Activated naive CD8-positive, alpha-beta T cell (primary cell): ENCODE results near the gene CHMP4B.
"Not testable (repeated sequence)": the region's sequence is repeated elsewhere in the genome, so short reads cannot be mapped to it uniquely, and the experiment has no call there.

ENCODE experiments used
- H3K27ac Mint-ChIP-seq: one replicate; pipeline ENCODE4 v1.8.0; 2021; ENCODE audit warnings: mixed read lengths
- H3K27me3 Mint-ChIP-seq: one replicate; pipeline ENCODE4 v1.8.0; 2021; ENCODE audit warnings: mixed read lengths
- H3K36me3 Mint-ChIP-seq: one replicate; pipeline ENCODE4 v1.8.0; 2021; ENCODE audit warnings: mixed read lengths
- H3K4me1 Mint-ChIP-seq: one replicate; pipeline ENCODE4 v1.8.0; 2021; ENCODE audit warnings: low read depth, mixed read lengths
- H3K4me3 Mint-ChIP-seq: one replicate; pipeline ENCODE4 v1.8.0; 2021; ENCODE audit warnings: mild to moderate bottlenecking, mixed read lengths
- H3K9me3 Mint-ChIP-seq: one replicate; pipeline ENCODE4 v1.8.0; 2021; ENCODE audit warnings: low read depth, mixed read lengths

CHMP4B gene

DNA sequence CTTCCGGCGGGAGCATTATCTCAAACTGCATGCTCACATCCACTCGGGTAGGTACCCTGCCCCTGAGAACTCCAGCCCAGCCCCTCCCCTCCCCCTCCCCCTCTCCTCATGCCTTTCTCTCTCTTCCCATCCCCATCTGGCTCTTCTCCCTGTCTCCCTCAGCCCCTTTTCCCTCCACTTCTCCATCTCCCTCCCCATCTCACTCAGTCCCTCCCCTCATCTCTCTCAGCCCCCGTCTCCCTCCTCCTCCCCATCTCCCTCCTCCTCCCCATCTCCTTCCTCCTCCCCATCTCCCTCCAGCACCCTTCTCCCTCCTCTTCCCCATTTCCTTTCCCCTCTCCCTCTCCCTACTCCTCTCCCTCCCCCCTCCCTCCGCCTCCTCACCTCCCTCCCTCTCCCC, 27.3 kb upstream of the CHMP4B start:
- H3K27ac Mint-ChIP-seq: no peak overlapping the region
- peaks cover 5% of the 10 kb centered on the region for H3K4me1 Mint-ChIP-seq
- H3K27me3 Mint-ChIP-seq: no peaks in the 10 kb centered on the region
- no peaks in the 10 kb centered on the region for H3K9me3 Mint-ChIP-seq
- H3K4me3 Mint-ChIP-seq: no peak overlapping the region
- H3K36me3 Mint-ChIP-seq: peaks cover 9% of the 10 kb centered on the region

DNA sequence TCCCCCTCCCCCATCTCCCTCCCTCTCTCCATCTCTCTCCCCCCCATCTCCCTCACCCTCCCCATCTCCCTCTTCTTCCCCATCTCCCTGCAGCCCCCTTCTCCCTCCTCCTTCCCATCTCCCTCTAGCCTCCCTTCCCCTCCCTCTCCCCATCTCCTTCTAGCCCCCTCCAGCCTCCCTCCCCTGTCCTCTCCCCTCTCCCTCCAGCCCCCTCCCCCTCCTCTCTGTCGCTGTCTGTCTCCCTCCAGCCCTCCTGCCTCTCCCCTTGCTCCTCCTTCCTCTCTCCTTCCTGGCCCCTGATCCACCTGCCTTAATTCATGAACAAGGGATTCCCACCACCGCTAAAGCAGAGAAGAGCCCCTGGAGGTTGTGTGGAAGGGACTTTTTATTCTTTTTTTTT, 26.9 kb upstream of the CHMP4B start:
- peaks cover 3% of the 10 kb centered on the region for H3K4me1 Mint-ChIP-seq
- H3K36me3 Mint-ChIP-seq: peaks cover 9% of the 10 kb centered on the region
- H3K27ac Mint-ChIP-seq: no peak overlapping the region
- no peaks in the 10 kb centered on the region for H3K27me3 Mint-ChIP-seq
- no peaks in the 10 kb centered on the region for H3K9me3 Mint-ChIP-seq
- no peak overlapping the region for H3K4me3 Mint-ChIP-seq

DNA sequence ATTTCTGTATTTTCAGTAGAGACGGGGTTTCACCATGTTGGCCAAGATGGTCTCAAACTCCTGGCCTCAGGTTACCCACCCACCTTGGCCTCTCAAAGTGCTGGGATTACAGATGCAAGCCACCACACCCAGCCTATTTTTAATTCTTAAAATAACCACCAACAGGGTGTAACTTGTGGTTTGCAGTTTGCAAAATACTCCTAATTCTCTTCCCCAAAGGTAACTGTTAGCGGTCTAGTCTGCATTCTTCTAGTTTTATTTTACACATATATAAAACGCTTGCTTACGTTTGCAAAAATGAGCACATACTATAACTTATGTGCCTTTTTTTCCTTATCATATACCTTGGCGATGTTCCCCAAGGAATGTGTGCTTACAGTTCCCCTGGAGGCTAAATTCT, 25.6 kb upstream of the CHMP4B start:
- Mint-ChIP-seq H3K36me3 (peaks cover 7% of the 10 kb centered on the region), H3K4me1 (peaks cover 3% of the 10 kb centered on the region), H3K27ac (no peak overlapping the region), H3K9me3 (no peaks in the 10 kb centered on the region), H3K4me3 (no peak overlapping the region), H3K27me3 (no peaks in the 10 kb centered on the region)

DNA sequence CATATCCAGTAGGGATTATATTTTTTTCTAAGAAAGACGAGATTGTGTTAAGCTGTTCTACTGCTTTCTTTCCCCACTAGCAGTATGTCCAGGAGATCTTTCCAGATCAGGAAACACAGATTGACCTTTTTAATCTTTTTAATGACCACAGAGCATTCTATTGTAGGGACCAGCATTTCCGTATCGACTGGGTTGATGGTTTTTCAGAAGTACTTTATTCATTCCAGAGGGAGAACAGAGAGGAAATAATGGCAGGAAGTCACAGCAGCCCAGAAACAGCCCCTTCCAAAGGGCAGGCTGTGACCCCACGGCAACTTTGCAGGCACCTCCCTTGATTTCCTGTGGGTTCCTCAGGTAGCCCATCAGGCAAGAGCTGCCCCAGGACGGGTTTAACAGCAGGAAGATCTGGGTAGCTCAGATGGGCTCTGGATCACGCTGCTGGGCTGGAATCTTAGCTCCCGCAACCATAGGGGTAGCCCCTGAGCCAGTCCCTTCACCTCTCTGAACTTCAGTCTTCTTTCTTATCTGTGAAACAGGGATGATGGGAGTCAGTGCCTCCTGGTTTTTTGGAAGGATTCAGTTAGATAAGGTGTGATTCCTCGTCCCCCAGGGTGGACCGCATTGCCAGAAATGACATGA, 23.8 kb upstream of the CHMP4B start:
- H3K27ac Mint-ChIP-seq: no peak overlapping the region
- H3K4me3 Mint-ChIP-seq: no peak overlapping the region
- peaks cover 5% of the 10 kb centered on the region for H3K36me3 Mint-ChIP-seq
- H3K27me3 Mint-ChIP-seq: no peaks in the 10 kb centered on the region
- peaks cover 3% of the 10 kb centered on the region for H3K4me1 Mint-ChIP-seq
- no peaks in the 10 kb centered on the region for H3K9me3 Mint-ChIP-seq

DNA sequence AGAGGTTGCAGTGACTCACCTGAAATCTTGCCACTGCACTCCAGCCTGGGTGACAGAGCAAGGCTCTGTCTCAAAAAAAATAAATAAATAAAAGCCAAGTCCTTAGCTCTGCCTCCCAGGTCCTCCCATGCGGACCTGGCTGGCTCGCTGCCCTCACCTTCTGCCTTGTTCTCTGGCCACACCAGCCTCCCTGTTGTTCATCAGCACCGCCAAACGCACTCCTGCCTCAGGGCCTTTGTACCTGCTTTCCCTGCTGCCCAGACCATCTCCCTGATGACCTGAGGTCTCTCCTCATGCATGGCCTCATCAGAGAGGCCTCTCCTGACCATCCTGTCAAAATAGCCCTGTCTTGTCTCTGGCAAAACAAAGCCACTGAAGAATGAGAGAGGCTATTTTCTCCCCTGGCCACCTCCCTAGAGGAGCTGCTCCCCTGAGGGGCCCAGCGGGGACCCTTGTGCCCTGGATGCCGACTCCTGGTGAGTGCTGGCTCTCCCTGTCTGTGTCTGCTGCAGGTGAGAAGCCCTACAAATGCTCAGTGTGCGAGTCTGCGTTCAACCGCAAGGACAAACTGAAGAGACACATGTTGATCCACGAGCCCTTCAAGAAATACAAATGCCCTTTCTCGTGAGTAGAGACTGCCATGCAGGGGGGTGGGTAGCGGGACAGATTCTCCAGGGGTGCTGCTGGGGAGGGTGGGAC, 22.6 kb upstream of the CHMP4B start:
- Mint-ChIP-seq H3K4me1 (peaks cover 3% of the 10 kb centered on the region), H3K36me3 (peaks cover 4% of the 10 kb centered on the region), H3K4me3 (no peak overlapping the region), H3K27ac (no peak overlapping the region), H3K27me3 (no peaks in the 10 kb centered on the region), H3K9me3 (no peaks in the 10 kb centered on the region)

DNA sequence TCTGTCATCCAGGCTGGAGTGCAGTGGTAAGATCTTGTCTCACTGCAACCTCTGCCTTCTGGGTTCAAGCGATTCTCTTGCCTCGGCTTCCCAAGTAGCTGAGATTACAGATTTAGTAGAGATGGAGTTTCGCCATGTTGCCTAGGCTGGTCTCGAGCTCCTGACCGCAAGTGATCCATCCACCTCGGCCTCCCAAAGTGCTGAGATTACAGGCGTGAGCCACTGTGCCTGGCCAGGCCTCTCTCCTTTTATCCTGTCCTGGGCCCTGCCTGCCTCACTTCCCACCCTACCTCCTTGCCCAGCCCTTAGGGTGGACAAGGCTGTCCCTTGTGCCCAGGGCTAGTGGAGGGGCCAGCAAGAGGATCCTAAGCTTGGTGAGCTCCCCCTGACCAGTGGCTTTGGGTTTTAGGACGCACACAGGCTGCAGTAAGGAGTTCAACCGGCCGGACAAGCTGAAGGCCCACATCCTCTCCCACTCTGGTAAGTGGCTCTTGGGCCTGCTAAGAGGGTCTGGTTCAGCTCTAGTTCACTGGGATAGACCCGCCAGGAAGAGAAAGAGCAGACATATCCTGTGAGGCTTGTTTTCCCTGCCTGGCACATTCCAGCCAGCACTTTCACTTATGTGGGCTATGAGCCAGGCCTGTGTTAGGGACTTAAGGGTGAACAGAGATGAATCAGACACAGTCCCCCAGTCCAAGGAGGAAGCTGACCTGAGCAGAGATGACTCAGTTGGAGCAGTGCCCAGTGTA, 21.9 kb upstream of the CHMP4B start:
- peaks cover 4% of the 10 kb centered on the region for H3K36me3 Mint-ChIP-seq
- no peaks in the 10 kb centered on the region for H3K27me3 Mint-ChIP-seq
- no peak overlapping the region for H3K27ac Mint-ChIP-seq
- no peaks in the 10 kb centered on the region for H3K9me3 Mint-ChIP-seq
- peaks cover 3% of the 10 kb centered on the region for H3K4me1 Mint-ChIP-seq
- no peak overlapping the region for H3K4me3 Mint-ChIP-seq

DNA sequence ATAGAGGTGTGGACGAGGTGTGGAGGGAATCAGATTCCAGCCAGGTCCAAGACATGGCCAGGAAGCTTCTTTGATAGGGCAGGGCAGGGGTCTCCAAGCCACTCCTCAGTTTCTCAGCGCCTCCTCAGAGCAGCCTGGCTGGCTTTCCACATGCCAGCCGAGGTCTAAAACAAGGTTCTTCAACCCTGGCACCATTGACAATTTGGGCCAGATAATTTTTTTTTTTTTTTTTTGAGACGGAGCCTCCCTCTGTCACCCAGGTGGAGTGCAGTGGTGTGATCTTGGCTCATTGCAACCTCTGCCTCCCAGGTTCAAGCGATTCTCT, 21.3 kb upstream of the CHMP4B start:
- Mint-ChIP-seq H3K27ac (no peak overlapping the region), H3K4me1 (peaks cover 3% of the 10 kb centered on the region), H3K36me3 (peaks cover 4% of the 10 kb centered on the region), H3K27me3 (no peaks in the 10 kb centered on the region), H3K9me3 (no peaks in the 10 kb centered on the region), H3K4me3 (no peak overlapping the region)

DNA sequence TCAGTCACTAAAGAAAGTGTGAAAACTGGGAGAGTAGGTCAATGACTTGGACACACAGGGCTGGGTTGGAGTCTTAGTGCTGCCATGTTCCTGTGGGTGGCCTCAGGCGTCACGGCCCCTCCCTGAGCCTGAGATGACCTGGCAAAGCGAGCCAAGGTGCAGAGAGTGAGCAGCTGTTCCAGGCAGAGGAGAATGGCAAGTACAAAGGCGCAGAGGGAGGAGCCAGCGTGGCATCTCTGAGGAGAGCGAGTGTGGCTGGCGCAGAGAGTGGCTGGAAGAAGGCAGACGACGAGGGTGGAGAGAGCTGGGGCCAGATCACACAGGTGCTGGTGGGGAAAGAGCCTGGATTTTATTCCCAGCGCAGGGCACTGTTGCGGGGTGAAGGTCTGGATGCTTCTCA, 20.6 kb upstream of the CHMP4B start:
- H3K4me3 Mint-ChIP-seq: no peak overlapping the region
- no peak overlapping the region for H3K27ac Mint-ChIP-seq
- H3K9me3 Mint-ChIP-seq: no peaks in the 10 kb centered on the region
- H3K4me1 Mint-ChIP-seq: peaks cover 3% of the 10 kb centered on the region
- no peaks in the 10 kb centered on the region for H3K27me3 Mint-ChIP-seq
- peaks cover 4% of the 10 kb centered on the region for H3K36me3 Mint-ChIP-seq

DNA sequence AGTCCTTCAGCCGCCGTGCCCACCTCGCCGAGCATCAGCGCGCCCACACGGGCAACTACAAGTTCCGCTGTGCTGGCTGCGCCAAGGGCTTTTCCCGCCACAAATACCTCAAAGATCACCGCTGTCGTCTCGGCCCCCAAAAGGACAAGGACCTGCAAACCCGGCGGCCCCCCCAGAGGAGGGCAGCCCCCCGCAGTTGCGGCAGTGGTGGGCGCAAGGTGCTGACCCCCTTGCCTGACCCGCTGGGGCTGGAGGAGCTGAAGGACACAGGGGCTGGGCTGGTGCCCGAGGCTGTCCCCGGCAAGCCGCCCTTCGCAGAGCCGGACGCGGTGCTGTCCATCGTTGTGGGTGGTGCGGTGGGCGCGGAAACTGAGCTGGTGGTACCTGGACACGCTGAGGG, 20.1 kb upstream of the CHMP4B start:
- Mint-ChIP-seq H3K36me3 (peaks cover 4% of the 10 kb centered on the region), H3K27me3 (no peaks in the 10 kb centered on the region), H3K27ac (no peak overlapping the region), H3K9me3 (no peaks in the 10 kb centered on the region), H3K4me1 (peaks cover 3% of the 10 kb centered on the region), H3K4me3 (no peak overlapping the region)

DNA sequence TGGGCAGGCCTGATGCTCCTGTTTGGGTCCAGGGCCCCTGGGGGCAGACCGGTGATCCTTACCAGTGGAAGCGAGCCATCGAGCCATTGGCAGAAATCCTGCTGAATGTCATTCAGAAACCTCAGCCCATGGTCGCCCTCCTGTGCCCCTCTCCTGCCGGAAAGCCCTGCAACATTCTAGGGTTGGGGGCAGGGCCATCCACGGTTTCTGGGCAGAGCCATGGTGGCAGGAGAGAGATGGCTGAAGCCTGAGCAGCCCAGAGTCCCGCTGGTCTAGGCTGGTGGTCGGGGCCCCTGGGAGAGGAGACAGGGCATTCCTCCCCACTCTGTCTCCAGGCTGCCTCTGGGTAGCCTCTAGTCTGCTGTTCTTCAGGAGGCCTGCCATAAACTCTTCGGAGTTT, 19.6 kb upstream of the CHMP4B start:
- Mint-ChIP-seq H3K4me1 (peaks cover 3% of the 10 kb centered on the region), H3K9me3 (no peaks in the 10 kb centered on the region), H3K27me3 (no peaks in the 10 kb centered on the region), H3K36me3 (peaks cover 4% of the 10 kb centered on the region), H3K27ac (no peak overlapping the region), H3K4me3 (no peak overlapping the region)

DNA sequence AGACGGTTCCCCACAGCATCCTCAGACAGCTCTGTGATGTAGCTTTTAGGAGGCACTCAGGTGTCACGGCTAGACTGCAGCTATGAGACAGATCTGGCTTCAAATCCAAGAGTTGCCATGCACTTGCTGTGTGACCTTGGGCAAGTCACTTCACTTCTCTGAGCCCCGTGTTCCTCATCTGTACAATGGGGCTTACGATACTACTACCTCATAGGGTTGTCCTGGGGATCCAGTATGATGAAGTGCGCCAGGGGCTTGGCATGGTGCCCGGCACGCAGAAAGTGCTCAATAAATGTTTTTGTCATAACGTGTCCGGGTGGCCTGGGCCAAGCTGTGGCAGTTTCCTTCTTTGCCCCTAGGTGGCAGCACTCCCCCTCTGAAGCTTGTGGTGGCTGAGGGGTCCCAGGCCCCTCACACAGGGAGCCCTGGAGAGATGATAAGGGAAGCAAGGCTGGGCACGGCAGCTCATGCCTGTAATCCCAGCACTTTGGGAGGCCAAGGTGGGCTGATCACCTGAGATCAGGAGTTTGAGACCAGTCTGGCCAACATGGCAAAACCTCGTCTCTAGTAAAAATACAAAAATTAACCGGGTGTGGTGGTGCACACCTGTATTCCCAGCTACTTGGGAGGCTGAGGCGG, 19.1 kb upstream of the CHMP4B start:
- H3K36me3 Mint-ChIP-seq: peaks cover 4% of the 10 kb centered on the region
- no peak overlapping the region for H3K27ac Mint-ChIP-seq
- no peak overlapping the region for H3K4me3 Mint-ChIP-seq
- H3K9me3 Mint-ChIP-seq: no peaks in the 10 kb centered on the region
- H3K27me3 Mint-ChIP-seq: no peaks in the 10 kb centered on the region
- H3K4me1 Mint-ChIP-seq: peaks cover 1% of the 10 kb centered on the region

DNA sequence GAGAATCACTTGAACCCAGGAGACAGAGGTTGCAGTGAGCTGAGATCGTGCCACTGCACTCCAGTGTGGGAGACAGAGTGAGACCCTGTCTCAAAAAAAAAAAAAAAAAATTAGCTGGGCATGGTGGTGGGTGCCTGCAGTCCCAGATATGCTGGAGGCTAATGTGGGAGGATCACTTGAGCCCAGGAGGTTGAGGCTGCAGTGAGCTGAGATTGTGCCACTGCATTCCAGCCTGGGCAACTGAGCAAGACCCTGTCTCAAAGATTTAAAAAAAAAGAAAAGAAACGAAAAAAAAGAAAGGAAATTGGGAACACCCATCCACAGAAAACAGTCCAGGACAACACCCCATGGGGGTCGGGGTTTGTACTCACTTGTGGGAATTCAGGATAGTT, 18.6 kb upstream of the CHMP4B start:
- H3K27me3 Mint-ChIP-seq, H3K36me3 Mint-ChIP-seq, H3K9me3 Mint-ChIP-seq, H3K4me1 Mint-ChIP-seq, H3K4me3 Mint-ChIP-seq, H3K27ac Mint-ChIP-seq: not testable (repeated sequence)

DNA sequence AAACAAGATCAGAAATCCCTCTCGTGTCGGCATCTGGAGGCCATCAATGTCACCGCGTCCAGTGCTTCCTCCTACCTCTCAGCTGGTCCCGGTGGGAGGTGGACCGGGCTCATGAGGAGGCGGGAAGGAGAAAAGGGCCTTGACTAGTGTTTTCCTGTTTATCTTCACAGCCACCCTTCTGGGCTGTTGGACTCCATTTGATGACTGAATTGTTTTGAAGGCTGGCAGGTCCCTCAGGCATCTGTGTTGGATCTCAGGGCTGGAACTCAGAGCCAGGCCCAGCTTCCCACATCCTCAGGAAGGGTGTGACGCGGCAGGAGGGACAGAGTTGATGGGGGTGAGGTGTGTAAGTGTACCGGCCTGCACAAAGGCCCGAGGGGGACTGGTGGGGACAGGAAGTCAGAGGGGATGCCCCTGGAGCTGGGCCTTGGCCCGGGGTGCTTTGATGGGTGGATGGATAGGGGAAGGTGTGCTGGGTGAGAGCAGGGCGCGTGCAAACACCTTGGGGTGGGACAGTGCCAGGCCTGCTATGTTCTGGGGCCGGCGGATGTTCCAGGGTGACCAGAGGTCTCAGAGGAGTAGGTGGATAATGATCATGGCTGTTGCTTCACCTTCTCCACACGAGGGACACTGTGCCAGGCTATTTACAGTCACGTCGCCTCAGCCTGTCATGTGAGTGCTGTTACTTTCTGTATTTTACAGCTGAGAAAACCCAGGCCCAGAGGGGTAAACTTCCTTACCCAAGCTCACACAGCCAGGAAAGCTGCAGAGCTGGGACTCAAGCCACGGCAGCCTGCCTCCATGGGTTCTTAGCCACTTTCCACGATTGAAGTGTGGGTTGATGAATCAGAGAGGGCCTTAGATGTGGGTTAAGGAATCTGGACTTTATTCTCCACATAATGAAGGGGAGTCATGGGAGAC, 17.9 kb upstream of the CHMP4B start:
- H3K9me3 Mint-ChIP-seq: no peaks in the 10 kb centered on the region
- H3K36me3 Mint-ChIP-seq: peaks cover 4% of the 10 kb centered on the region
- no peaks in the 10 kb centered on the region for H3K4me1 Mint-ChIP-seq
- H3K4me3 Mint-ChIP-seq: no peak overlapping the region
- H3K27ac Mint-ChIP-seq: no peak overlapping the region
- no peaks in the 10 kb centered on the region for H3K27me3 Mint-ChIP-seq

DNA sequence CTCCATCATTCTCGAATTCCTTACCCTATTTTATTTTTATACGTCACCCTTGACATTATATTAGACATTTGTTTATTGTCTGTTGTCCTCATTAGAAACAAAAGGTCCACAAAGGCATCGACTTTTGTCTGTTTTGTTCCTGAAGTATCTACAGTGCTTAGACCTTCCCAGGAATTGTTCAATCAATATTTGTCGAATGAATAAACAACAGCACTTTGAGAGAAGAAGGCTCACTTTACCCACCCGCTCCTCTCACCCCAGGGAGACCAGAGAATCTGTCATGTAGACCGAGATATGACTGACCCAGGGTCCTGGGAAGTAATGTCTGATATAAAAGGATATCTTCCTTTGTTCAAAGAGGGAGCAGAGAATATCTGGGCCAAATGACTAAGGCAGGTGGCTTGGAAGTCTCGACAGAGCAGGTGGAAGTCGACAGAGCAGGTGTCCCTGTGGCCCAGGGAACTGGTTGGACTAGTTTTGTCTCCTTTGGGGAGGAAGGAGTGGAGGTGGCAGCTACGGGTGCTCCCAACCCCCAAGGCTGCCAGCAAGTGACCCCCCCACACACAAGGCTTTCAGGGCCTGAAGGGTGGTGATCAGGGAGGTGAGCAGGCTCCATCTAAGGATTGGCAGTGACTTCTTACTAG, 14.8 kb upstream of the CHMP4B start:
- no peaks in the 10 kb centered on the region for H3K27me3 Mint-ChIP-seq
- H3K36me3 Mint-ChIP-seq: no peaks in the 10 kb centered on the region
- no peaks in the 10 kb centered on the region for H3K4me1 Mint-ChIP-seq
- no peak overlapping the region for H3K4me3 Mint-ChIP-seq
- H3K27ac Mint-ChIP-seq: no peak overlapping the region
- no peaks in the 10 kb centered on the region for H3K9me3 Mint-ChIP-seq
